Caco-2 (cell line): ENCODE results near the gene ATG7. TPM values are rescaled to one million over a fixed set of nuclear protein-coding genes. Genes with fewer than 3 reads are reported as not detected.

Experiments
- BruUV-seq: library from RNA; stranded (reverse); fragments of 400-500 nt; replicated peaks from 2 replicates; lab custom pipeline; 2021; lab: Mats Ljungman, UMichigan
- CTCF ChIA-PET: fragments of 300-600 bp; sonication (Branson Sonifier 250); formaldehyde crosslinking; loops from one replicate; lab custom pipeline; 2022; ENCODE audit warnings: antibody characterized with exemption; lab: Charles Lee
- POLR2A ChIA-PET: fragments of 300-600 bp; sonication (Branson Sonifier 250); formaldehyde crosslinking; loops from one replicate; lab custom pipeline; 2022; ENCODE audit warnings: antibody characterized with exemption; lab: Charles Lee
- DNase-seq, 2 experiments: peaks; one replicate each; pipeline versions ENCODE4 v3.0.0 to v3.0.0-alpha.2; 2020 to 2022
- H3K27me3 ChIP-seq: replicated peaks from 2 replicates; pipeline ENCODE4 v1.6.0; 2011; ENCODE audit warnings: low read length; ENCODE audit not compliant: control insufficient read depth, insufficient read depth
- H3K36me3 ChIP-seq: 2 replicates; pipeline ENCODE4 v1.5.1; 2011; ENCODE audit warnings: low read length; ENCODE audit not compliant: control insufficient read depth, insufficient read depth
- H3K4me1 ChIP-seq: fragments of 250-450 bp; sonication (Bioruptor Pico); 2 replicates; pipeline ENCODE4 v1.5.1; 2020; ENCODE audit warnings: mild to moderate bottlenecking
- H3K4me3 ChIP-seq: 2 replicates; pipeline ENCODE4 v1.5.1; 2011; ENCODE audit warnings: low read depth, mild to moderate bottlenecking, control low read depth, low read length
- H3K9me3 ChIP-seq: fragments of 250-450 bp; sonication (Bioruptor Pico); 2 replicates; pipeline ENCODE4 v1.5.1; 2020; ENCODE audit warnings: mild to moderate bottlenecking, moderate library complexity
- H3K27ac Mint-ChIP-seq: one replicate; pipeline ENCODE4 v1.8.0; 2022; ENCODE audit warnings: mixed read lengths; ENCODE audit not compliant: unreplicated experiment
- H3K27me3 Mint-ChIP-seq: one replicate; pipeline ENCODE4 v1.8.0; 2022; ENCODE audit warnings: mixed read lengths; ENCODE audit not compliant: insufficient read depth, unreplicated experiment
- H3K36me3 Mint-ChIP-seq: one replicate; pipeline ENCODE4 v1.8.0; 2022; ENCODE audit warnings: mild to moderate bottlenecking, mixed read lengths; ENCODE audit not compliant: insufficient read depth, unreplicated experiment
- H3K4me1 Mint-ChIP-seq: one replicate; pipeline ENCODE4 v1.8.0; 2022; ENCODE audit warnings: low read depth, mixed read lengths; ENCODE audit not compliant: unreplicated experiment
- H3K4me3 Mint-ChIP-seq: one replicate; pipeline ENCODE4 v1.8.0; 2022; ENCODE audit warnings: mild to moderate bottlenecking, moderate library complexity, mixed read lengths; ENCODE audit not compliant: unreplicated experiment
- H3K9me3 Mint-ChIP-seq: one replicate; pipeline ENCODE4 v1.8.0; 2022; ENCODE audit warnings: mixed read lengths; ENCODE audit not compliant: unreplicated experiment
- CTCF ChIP-seq, 2 experiments: fragments of 200-600 bp in 1 of 2; IDR thresholded peaks; 1 replicate in 1 of 2; 2 replicates in 1 of 2; pipeline versions ENCODE4 v1.5.1 to v1.8.0; 2011 to 2022; ENCODE audit warnings: antibody characterized with exemption in 1 of 2, control low read depth in 1 of 2, inconsistent platforms in 1 of 2, low read depth in 1 of 2, low read length in 1 of 2, mild to moderate bottlenecking in 1 of 2, moderate library complexity in 1 of 2; ENCODE audit not compliant: insufficient read depth in 1 of 2, severe bottlenecking in 1 of 2, unreplicated experiment in 1 of 2
- intact Hi-C: fragments of 100-400 bp; cut with micrococcal nuclease; formaldehyde crosslinking; loops from one replicate; pipeline ENCODE4 v1.10.0; 2022; ENCODE audit not compliant: unreplicated experiment
- total RNA-seq: library from RNA; stranded (reverse); gene quantifications from 2 replicates; pipeline ENCODE4 v1.2.3, GENCODE V29; 2022

The ATG7 gene
- total RNA-seq, 1 experiment from 2014 or later, result 24.4 TPM

GRCh38 chr3:11574981-11575669 lies 302.9 kb downstream of the ATG7 start:
- H3K9me3 Mint-ChIP-seq, result no peaks in the 10 kb centered on the region
- no peaks in the 10 kb centered on the region for H3K4me1 Mint-ChIP-seq
- CTCF ChIA-PET, result interaction anchor here (0.6 kb wide), 1 partner anchor 226 kb away, joined by 3 read pairs; no protein-coding TSS in a partner anchor
- Histone ChIP-seq H3K27me3 (no peaks in the 10 kb centered on the region), H3K4me3 (no peak overlapping the region), H3K9me3 (no peaks in the 10 kb centered on the region), H3K4me1 (no peaks in the 10 kb centered on the region), H3K36me3 (no peaks in the 10 kb centered on the region)
- POLR2A ChIA-PET, result no interaction called here
- BruUV-seq, result no TSS peak
- TF ChIP-seq CTCF (IDR thresholded peaks at IDR 0.05; ENCODE audit: insufficient read depth in 1 of 2, low read depth in 1 of 2, low read length in 1 of 2, severe bottlenecking in 1 of 2, unreplicated experiment in 1 of 2), result no peak
- no peaks in the 10 kb centered on the region for H3K27me3 Mint-ChIP-seq
- no peak for DNase-seq
- H3K27ac Mint-ChIP-seq, result no peak overlapping the region
- intact Hi-C loops, result no loop called here
- peaks cover 28% of the 10 kb centered on the region for H3K36me3 Mint-ChIP-seq
- no peak overlapping the region for H3K4me3 Mint-ChIP-seq

DNA sequence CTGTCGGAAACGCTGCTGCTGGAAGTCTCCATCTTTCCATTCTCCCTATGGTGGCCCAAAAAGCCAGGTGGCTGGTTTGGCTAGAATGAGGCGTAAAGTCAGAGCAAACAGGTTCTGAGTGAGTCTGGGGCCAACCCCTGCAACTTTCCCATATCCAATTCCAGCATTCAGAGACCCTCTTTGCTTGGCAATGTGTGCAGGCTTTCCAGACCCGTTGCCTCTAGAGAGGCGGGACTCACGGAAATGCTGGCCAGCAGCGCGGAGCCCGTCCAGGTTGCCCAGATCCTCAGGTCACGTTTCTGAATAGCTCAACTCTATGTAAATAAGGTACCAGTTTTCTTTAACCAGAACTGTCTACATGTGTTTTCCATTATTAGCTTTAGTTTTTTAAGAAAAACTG lies 303.5 kb downstream of the ATG7 start:
- no peak overlapping the region for H3K4me3 Mint-ChIP-seq
- no peak overlapping the region for H3K27ac Mint-ChIP-seq
- H3K9me3 Mint-ChIP-seq, result no peaks in the 10 kb centered on the region
- no TSS peak for BruUV-seq
- ChIA-PET CTCF (no interaction called here), POLR2A (no interaction called here)
- no peaks in the 10 kb centered on the region for H3K4me1 Mint-ChIP-seq
- Histone ChIP-seq H3K27me3 (no peaks in the 10 kb centered on the region), H3K4me3 (no peak overlapping the region), H3K4me1 (no peaks in the 10 kb centered on the region), H3K36me3 (no peaks in the 10 kb centered on the region), H3K9me3 (no peaks in the 10 kb centered on the region)
- peaks cover 31% of the 10 kb centered on the region for H3K36me3 Mint-ChIP-seq
- no peak for DNase-seq
- TF ChIP-seq CTCF (IDR thresholded peaks at IDR 0.05; ENCODE audit: insufficient read depth in 1 of 2, low read depth in 1 of 2, low read length in 1 of 2, severe bottlenecking in 1 of 2, unreplicated experiment in 1 of 2), result no peak
- H3K27me3 Mint-ChIP-seq, result no peaks in the 10 kb centered on the region
- intact Hi-C loops, result no loop called here

- no peaks in the 10 kb centered on the region for H3K27me3 ChIP-seq
- BruUV-seq, result no TSS peak
- no peaks in the 10 kb centered on the region for H3K9me3 ChIP-seq
- H3K4me1 ChIP-seq, result no peaks in the 10 kb centered on the region
- no peak overlapping the region for H3K4me3 Mint-ChIP-seq
- no peak for DNase-seq
- H3K27me3 Mint-ChIP-seq, result no peaks in the 10 kb centered on the region
- peaks cover 36% of the 10 kb centered on the region for H3K36me3 Mint-ChIP-seq
- intact Hi-C loops, result no loop called here
- no peaks in the 10 kb centered on the region for H3K4me1 Mint-ChIP-seq
- H3K4me3 ChIP-seq, result no peak overlapping the region
- no peak overlapping the region for H3K27ac Mint-ChIP-seq
- no peak for TF ChIP-seq CTCF (IDR thresholded peaks at IDR 0.05; ENCODE audit: insufficient read depth in 1 of 2, low read depth in 1 of 2, low read length in 1 of 2, severe bottlenecking in 1 of 2, unreplicated experiment in 1 of 2)
- H3K36me3 ChIP-seq, result no peaks in the 10 kb centered on the region
- no peaks in the 10 kb centered on the region for H3K9me3 Mint-ChIP-seq
- CTCF ChIA-PET, result no interaction called here
- POLR2A ChIA-PET, result no interaction called here
Measured at GRCh38 chr3:11576453-11576852, 304.3 kb downstream of the ATG7 start.
